IMR-90 (cell line): Measurements from ENCODE around the gene CD44. TPM values are rescaled to one million over a fixed set of nuclear protein-coding genes. Genes with fewer than 3 reads are reported as not detected.
A peak's percentile ranks its signal among the peaks of the same experiment; 100 is the strongest.

Source experiments
- ATAC-seq: fragments of 200-7000 bp; cut with Tn5 transposase; 2 replicates; pipeline ENCODE4 v1.9.1; 2020; ENCODE audit warnings: low read depth, mild to moderate bottlenecking, moderate library complexity
- BruUV-seq: library from RNA; stranded (reverse); fragments of 400-500 nt; replicated peaks from 2 replicates; lab custom pipeline; 2021; lab: Mats Ljungman, UMichigan
- CTCF ChIA-PET: fragments of 300-600 bp; formaldehyde crosslinking; extraction: SDS; loops from one replicate; lab custom pipeline; 2021; ENCODE audit warnings: antibody characterized with exemption; lab: Yijun Ruan, JAX
- POLR2A ChIA-PET: fragments of 300-600 bp; sonication (Branson Sonifier 250); formaldehyde crosslinking; loops from one replicate; lab custom pipeline; 2022; ENCODE audit warnings: antibody characterized with exemption; ENCODE audit not compliant: unreplicated experiment; lab: Charles Lee
- DNase-seq: peaks from one replicate; pipeline ENCODE4 v3.0.0; 2013
- H2AFZ ChIP-seq: replicated peaks from 2 replicates; pipeline ENCODE3; 2013; ENCODE audit warnings: low read length, mild to moderate bottlenecking; ENCODE audit not compliant: poor library complexity
- H2AK5ac ChIP-seq: 2 replicates; pipeline ENCODE4 v1.6.1; 2013; ENCODE audit warnings: low read depth, low read length, inconsistent platforms
- H2AK9ac ChIP-seq: replicated peaks from 2 replicates; pipeline ENCODE3; 2013; ENCODE audit warnings: mild to moderate bottlenecking, low read depth, low read length, moderate library complexity; ENCODE audit not compliant: poor library complexity
- H2BK120ac ChIP-seq: 2 replicates; pipeline ENCODE4 v1.6.1; 2013; ENCODE audit warnings: low read depth, low read length, inconsistent platforms
- H2BK15ac ChIP-seq: 3 replicates; pipeline ENCODE4 v1.6.1; 2013; ENCODE audit warnings: low read depth, low read length, inconsistent platforms
- H2BK20ac ChIP-seq: 2 replicates; pipeline ENCODE4 v1.6.1; 2013; ENCODE audit warnings: low read depth, mild to moderate bottlenecking, inconsistent platforms, low read length, moderate library complexity
- H2BK5ac ChIP-seq: 2 replicates; pipeline ENCODE4 v1.6.1; 2013; ENCODE audit warnings: mild to moderate bottlenecking, low read depth, low read length, inconsistent platforms; ENCODE audit not compliant: poor library complexity, severe bottlenecking
- H3K14ac ChIP-seq: replicated peaks from 2 replicates; pipeline ENCODE4 v1.6.1; 2013; ENCODE audit warnings: low read depth, low read length, inconsistent platforms
- H3K18ac ChIP-seq: 2 replicates; pipeline ENCODE4 v1.6.1; 2013; ENCODE audit warnings: low read depth, low read length, control low read depth
- H3K23ac ChIP-seq: 2 replicates; pipeline ENCODE4 v1.6.1; 2013; ENCODE audit warnings: low read depth, low read length, inconsistent platforms
- H3K27ac ChIP-seq: 2 replicates; pipeline ENCODE4 v1.5.1; 2013; ENCODE audit warnings: mild to moderate bottlenecking, control low read depth, low read length; ENCODE audit not compliant: insufficient read depth
- H3K27me3 ChIP-seq: 2 replicates; pipeline ENCODE4 v1.6.1; 2013; ENCODE audit warnings: low read length; ENCODE audit not compliant: control insufficient read depth, insufficient read depth
- H3K36me3 ChIP-seq: 2 replicates; pipeline ENCODE4 v1.6.1; 2013; ENCODE audit warnings: low read length, mixed read lengths; ENCODE audit not compliant: control insufficient read depth, insufficient read depth
- H3K4ac ChIP-seq: 2 replicates; pipeline ENCODE4 v1.6.1; 2013; ENCODE audit warnings: low read depth, low read length, inconsistent platforms
- H3K4me1 ChIP-seq: 2 replicates; pipeline ENCODE4 v1.6.1; 2013; ENCODE audit warnings: low read length, mixed read lengths; ENCODE audit not compliant: control insufficient read depth, insufficient read depth
- H3K4me2 ChIP-seq: 2 replicates; pipeline ENCODE4 v1.6.1; 2013; ENCODE audit warnings: low read depth, mild to moderate bottlenecking, control low read depth, low read length, moderate library complexity
- H3K4me3 ChIP-seq: 2 replicates; pipeline ENCODE4 v1.5.1; 2013; ENCODE audit warnings: low read depth, mild to moderate bottlenecking, control low read depth, low read length, moderate library complexity; ENCODE audit not compliant: insufficient read depth
- H3K56ac ChIP-seq: 2 replicates; pipeline ENCODE4 v1.6.1; 2013; ENCODE audit warnings: low read length, inconsistent platforms; ENCODE audit not compliant: insufficient read depth; ENCODE audit errors: extremely low read depth
- H3K79me1 ChIP-seq, 2 experiments: 2 replicates each; pipeline ENCODE4 v1.6.1; 2013; ENCODE audit warnings: low read length in 2 of 2, inconsistent platforms in 1 of 2, low read depth in 1 of 2
- H3K9ac ChIP-seq: 2 replicates; pipeline ENCODE4 v1.6.1; 2013; ENCODE audit warnings: low read depth, low read length, control low read depth
- H3K9me1 ChIP-seq: 2 replicates; pipeline ENCODE4 v1.6.1; 2013; ENCODE audit warnings: low read length, inconsistent platforms; ENCODE audit not compliant: insufficient read depth
- H3K9me3 ChIP-seq: 2 replicates; pipeline ENCODE4 v1.6.1; 2013; ENCODE audit warnings: low read length; ENCODE audit not compliant: control insufficient read depth, insufficient read depth
- H4K20me1 ChIP-seq: 2 replicates; pipeline ENCODE4 v1.6.1; 2013; ENCODE audit warnings: low read length, inconsistent platforms; ENCODE audit not compliant: insufficient read depth
- H4K5ac ChIP-seq: 2 replicates; pipeline ENCODE4 v1.6.1; 2013; ENCODE audit warnings: mild to moderate bottlenecking, low read depth, low read length, control low read depth
- H4K8ac ChIP-seq, 2 experiments: 2 replicates each; pipeline ENCODE4 v1.6.1; 2013; ENCODE audit warnings: low read depth in 2 of 2, low read length in 2 of 2, control low read depth in 1 of 2, inconsistent platforms in 1 of 2
- H4K91ac ChIP-seq: 2 replicates; pipeline ENCODE4 v1.6.1; 2013; ENCODE audit warnings: low read depth, low read length, inconsistent platforms; ENCODE audit not compliant: insufficient read depth
- FOS ChIP-seq: fragments of 150-350 bp; IDR thresholded peaks from 2 replicates; pipeline ENCODE4 v1.6.1; 2016; ENCODE audit warnings: low read depth, low read length
- RAD21 ChIP-seq: IDR thresholded peaks from 2 replicates; pipeline ENCODE4 v1.6.1; 2012; ENCODE audit warnings: low read length, improper control_type of control experiment
- WGBS, 2 experiments: methylation state at CpG; one replicate each; pipeline versions ENCODE4 v1.1.5 to v1.1.7; 2013; ENCODE audit warnings: missing lambda C conversion rate in 2 of 2; ENCODE audit not compliant: insufficient read length in 1 of 2; ENCODE audit errors: extremely low coverage in 2 of 2; 5-methylcytosine and 5-hydroxymethylcytosine counted together
- dilution Hi-C: fragments of 300-500 bp; cut with HindIII; formaldehyde crosslinking; loops from one replicate; pipeline ENCODE4 v1.14.3; 2018; ENCODE audit warnings: low sequenced_read_pairs; ENCODE audit not compliant: unreplicated experiment
- in situ Hi-C: fragments of 300-500 bp; cut with MboI; formaldehyde crosslinking; loops from 3 replicates; pipeline ENCODE4 v1.14.3; 2019; ENCODE audit warnings: low sequenced_read_pairs, inconsistent platforms, mixed read lengths
- intact Hi-C: fragments of 100-400 bp; cut with micrococcal nuclease; formaldehyde crosslinking; loops from 2 replicates; pipeline ENCODE4 v1.10.0; 2022
- polyA plus RNA-seq, 3 experiments: library from polyadenylated mRNA; depleted of rRNA; stranded (reverse); fragments of >200 nt; gene quantifications; 2 replicates each; pipeline ENCODE4 v1.2.3, GENCODE V29; 2012; ENCODE audit warnings: low replicate concordance in 1 of 3
- total RNA-seq: library from RNA; depleted of rRNA; stranded (reverse); fragments of >200 nt; gene quantifications from 2 replicates; pipeline ENCODE4 v1.2.3, GENCODE V29; 2012

Gene CD44
- total and polyA plus RNA-seq, 2 of the 4 experiments (the other 2 are of a cell fraction) = 357 to 947 TPM

GRCh38 chr11:35276396-35277145, 137.6 kb downstream of the CD44 start (continued):
- no peak for TF ChIP-seq FOS

- no peaks in the 10 kb centered on the region for H3K9me3 ChIP-seq
- H3K4me2 ChIP-seq = no peak overlapping the region
- no peaks in the 10 kb centered on the region for H3K27me3 ChIP-seq
- H4K8ac ChIP-seq = no peak overlapping the region
- no peak overlapping the region for H4K91ac ChIP-seq
- H4K20me1 ChIP-seq = no peaks in the 10 kb centered on the region
- ChIA-PET CTCF (no interaction called here), POLR2A (no interaction called here)
- H2BK20ac ChIP-seq = no peak overlapping the region
- H3K27ac ChIP-seq = no peak overlapping the region
- TF ChIP-seq RAD21 = no peak
- no TSS peak for BruUV-seq
- no peak overlapping the region for H3K14ac ChIP-seq
- intact Hi-C loops (no loop called here), dilution Hi-C loops (no loop called here), in situ Hi-C loops (no loop called here)
- no peak overlapping the region for H2BK5ac ChIP-seq
- H3K79me1 ChIP-seq = no peaks in the 10 kb centered on the region
- ATAC-seq = no peak
- H4K5ac ChIP-seq = no peak overlapping the region
- H2AFZ ChIP-seq = no peak overlapping the region
- no peak overlapping the region for H3K9ac ChIP-seq
- no peak for DNase-seq
- H2BK120ac ChIP-seq = no peak overlapping the region
- H2AK5ac ChIP-seq = peak overlapping the region; percentile 72; the same call in 1 of the 2 replicates
- H2AK9ac ChIP-seq = no peak overlapping the region
- peaks cover 9% of the 10 kb centered on the region for H3K4me1 ChIP-seq
- no peak overlapping the region; the same call in 1 of the 2 replicates for H3K4ac ChIP-seq
- H3K36me3 ChIP-seq = no peaks in the 10 kb centered on the region
- H2BK15ac ChIP-seq = no peak overlapping the region
- H3K56ac ChIP-seq = no peak overlapping the region
- WGBS, 2 experiments = 90% methylated on average over 2 of the region's 2 CpGs; no CpG with 5 or more reads in 1 of the 2 experiments
- H3K18ac ChIP-seq = no peak overlapping the region
- peaks cover 10% of the 10 kb centered on the region; the same call in 1 of the 2 replicates for H3K9me1 ChIP-seq
- no peak overlapping the region for H3K23ac ChIP-seq
- no peak overlapping the region for H3K4me3 ChIP-seq
Measured at GRCh38 chr11:35277827-35278226, 138.9 kb downstream of the CD44 start.
